PC-3 (cell line): ENCODE results near the gene PEX14. TPM values are rescaled to one million over a fixed set of nuclear protein-coding genes. Genes with fewer than 3 reads are reported as not detected.

Experiments
- ATAC-seq: fragments of 200-7000 bp; cut with Tn5 transposase; 2 replicates; pipeline ENCODE4 v1.9.1; 2020; ENCODE audit warnings: mild to moderate bottlenecking, moderate library complexity
- BruUV-seq: library from RNA; stranded (reverse); fragments of 400-500 nt; replicated peaks from 2 replicates; lab custom pipeline; 2021; lab: Mats Ljungman, UMichigan
- CTCF ChIA-PET: fragments of 300-600 bp; sonication (Branson Sonifier 250); formaldehyde crosslinking; loops from one replicate; lab custom pipeline; 2022; ENCODE audit warnings: antibody characterized with exemption; lab: Charles Lee
- POLR2A ChIA-PET: fragments of 300-600 bp; sonication (Branson Sonifier 250); formaldehyde crosslinking; loops from one replicate; lab custom pipeline; 2022; ENCODE audit warnings: antibody characterized with exemption; ENCODE audit not compliant: unreplicated experiment; lab: Charles Lee
- DNase-seq: peaks from one replicate; pipeline ENCODE4 v3.0.0-alpha.2; 2015
- H2AFZ ChIP-seq: fragments of 300-600 bp; sonication (generic); 2 replicates; pipeline ENCODE4 v1.6.0; 2016; ENCODE audit warnings: antibody characterized with exemption, low read length
- H3F3A ChIP-seq: fragments of 300-600 bp; sonication (generic); one replicate; pipeline ENCODE4 v1.6.0; 2017; ENCODE audit warnings: antibody characterized with exemption, low read length, control low read depth, mild to moderate bottlenecking; ENCODE audit not compliant: unreplicated experiment
- H3K27ac ChIP-seq: fragments of 300-600 bp; sonication (generic); 2 replicates; pipeline ENCODE4 v1.5.1; 2016; ENCODE audit warnings: mild to moderate bottlenecking, low read length
- H3K27me3 ChIP-seq: fragments of 300-600 bp; sonication (generic); 2 replicates; pipeline ENCODE4 v1.6.1; 2016; ENCODE audit warnings: low read length, mixed read lengths
- H3K36me3 ChIP-seq: fragments of 300-600 bp; sonication (generic); 2 replicates; pipeline ENCODE4 v1.6.1; 2016; ENCODE audit warnings: low read depth, mixed run types, low read length, mixed read lengths
- H3K4me1 ChIP-seq: fragments of 300-600 bp; sonication (generic); 2 replicates; pipeline ENCODE4 v1.5.1; 2016; ENCODE audit warnings: low read length; ENCODE audit not compliant: insufficient read depth
- H3K4me2 ChIP-seq: fragments of 300-600 bp; sonication (generic); 2 replicates; pipeline ENCODE4 v1.6.0; 2016; ENCODE audit warnings: low read length
- H3K4me3 ChIP-seq: fragments of 300-600 bp; sonication (generic); 2 replicates; pipeline ENCODE4 v1.5.1; 2016; ENCODE audit warnings: mild to moderate bottlenecking, low read length, mixed read lengths
- H3K79me2 ChIP-seq: fragments of 300-600 bp; sonication (generic); 2 replicates; pipeline ENCODE4 v1.6.1; 2017; ENCODE audit warnings: low read length, mixed read lengths
- H3K9ac ChIP-seq: fragments of 300-600 bp; sonication (generic); 2 replicates; pipeline ENCODE4 v1.6.0; 2016; ENCODE audit warnings: mild to moderate bottlenecking, low read length
- H3K9me2 ChIP-seq: fragments of 300-600 bp; sonication (generic); replicated peaks from 2 replicates; pipeline ENCODE4 v1.6.1; 2016; ENCODE audit warnings: mixed run types, low read length, mixed read lengths
- H3K9me3 ChIP-seq: fragments of 300-600 bp; sonication (generic); 2 replicates; pipeline ENCODE4 v1.6.1; 2016; ENCODE audit warnings: low read length, mixed read lengths
- H4K20me1 ChIP-seq: fragments of 300-600 bp; sonication (generic); 2 replicates; pipeline ENCODE4 v1.6.1; 2016; ENCODE audit warnings: low read length, mixed read lengths
- CTCF ChIP-seq: fragments of 300-600 bp; sonication (generic); conservative IDR thresholded peaks from 2 replicates; pipeline ENCODE4 v1.5.1; 2017; ENCODE audit warnings: antibody characterized with exemption, low read depth, mild to moderate bottlenecking, low read length
- EZH2 ChIP-seq: fragments of 300-600 bp; sonication (generic); IDR thresholded peaks from one replicate; pipeline ENCODE4 v1.6.1; 2017; ENCODE audit warnings: antibody characterized with exemption, mild to moderate bottlenecking, low read length; ENCODE audit not compliant: unreplicated experiment
- EZH2phosphoT487 ChIP-seq: fragments of 300-600 bp; sonication (generic); IDR thresholded peaks from 2 replicates; pipeline ENCODE4 v1.6.1; 2018; ENCODE audit warnings: mild to moderate bottlenecking, antibody characterized with exemption, low read length, borderline replicate concordance
- intact Hi-C: fragments of 100-400 bp; cut with micrococcal nuclease; formaldehyde crosslinking; loops from 2 replicates; pipeline ENCODE4 v1.9.0; 2023
- total RNA-seq: library from RNA; depleted of rRNA; stranded (reverse); fragments of >200 nt; gene quantifications from 2 replicates; pipeline ENCODE4 v1.2.3, GENCODE V29; 2014

PEX14 gene
- total RNA-seq, 1 experiment from 2014 or later = 24.9 TPM

DNA sequence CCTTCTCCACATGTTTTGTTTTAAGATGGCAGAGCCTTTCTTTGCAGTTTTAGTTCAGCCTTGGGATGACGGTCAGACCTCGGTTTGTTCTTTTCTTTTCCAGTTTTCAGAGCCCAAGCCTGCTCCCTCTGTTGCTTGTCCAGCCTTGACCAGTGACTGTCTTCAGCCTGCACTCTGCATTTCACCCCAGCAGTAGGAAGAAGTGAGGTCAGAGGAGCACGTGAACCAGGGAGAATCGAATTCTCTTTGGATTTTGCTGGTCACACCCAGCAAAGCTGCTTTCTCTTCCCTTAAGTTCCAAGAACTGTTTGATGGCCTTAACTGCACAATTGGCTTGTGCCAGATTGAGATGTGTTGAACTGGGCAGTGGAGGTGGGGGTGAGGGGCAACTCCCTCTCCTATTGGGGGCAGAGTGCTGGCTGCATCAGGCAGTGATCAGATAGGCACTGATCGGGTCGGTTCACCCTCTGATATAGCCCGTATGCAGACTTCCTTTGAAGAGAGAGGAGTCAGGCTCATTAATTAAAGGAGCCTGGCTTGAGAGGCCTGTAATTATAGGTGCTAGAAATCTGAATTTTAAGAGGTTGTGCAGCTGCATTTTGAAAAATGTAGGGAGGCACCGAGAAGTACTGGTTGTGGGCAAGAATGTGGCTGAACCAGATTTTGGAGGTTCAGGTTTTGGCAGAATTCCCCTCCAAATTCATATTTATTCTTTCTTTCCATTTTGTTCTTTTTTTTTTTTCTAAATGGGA, 42.4 kb downstream of the PEX14 start:
- H3K4me3 ChIP-seq = no peak overlapping the region
- H3K9me2 ChIP-seq = no peaks in the 10 kb centered on the region
- no peaks in the 10 kb centered on the region for H3K27me3 ChIP-seq
- ATAC-seq (no peak), DNase-seq (no peak)
- H3K36me3 ChIP-seq = 0 out of 2 replicates have a peak, but pooled peaks cover 2% of the 10 kb centered on the region
- H3F3A ChIP-seq = no peaks in the 10 kb centered on the region
- ChIA-PET POLR2A (no interaction called here), CTCF (interaction anchor here (0.7 kb wide), 1 partner anchor 106 kb away, joined by 7 read pairs; no protein-coding TSS in a partner anchor)
- no peak overlapping the region for H3K27ac ChIP-seq
- H3K4me2 ChIP-seq = no peak overlapping the region
- intact Hi-C loops = loop anchor here (10.0 kb wide), 1 partner anchor 448 kb away; no protein-coding TSS in a partner anchor
- TF ChIP-seq CTCF (no peak), EZH2phosphoT487 (no peak)
- H3K79me2 ChIP-seq = peaks cover 76% of the 10 kb centered on the region
- no peak overlapping the region for H3K9ac ChIP-seq
- H2AFZ ChIP-seq = no peak overlapping the region
- H3K4me1 ChIP-seq = peaks cover 25% of the 10 kb centered on the region
- H3K9me3 ChIP-seq = no peaks in the 10 kb centered on the region
- no peaks in the 10 kb centered on the region for H4K20me1 ChIP-seq
- BruUV-seq = no TSS peak

DNA sequence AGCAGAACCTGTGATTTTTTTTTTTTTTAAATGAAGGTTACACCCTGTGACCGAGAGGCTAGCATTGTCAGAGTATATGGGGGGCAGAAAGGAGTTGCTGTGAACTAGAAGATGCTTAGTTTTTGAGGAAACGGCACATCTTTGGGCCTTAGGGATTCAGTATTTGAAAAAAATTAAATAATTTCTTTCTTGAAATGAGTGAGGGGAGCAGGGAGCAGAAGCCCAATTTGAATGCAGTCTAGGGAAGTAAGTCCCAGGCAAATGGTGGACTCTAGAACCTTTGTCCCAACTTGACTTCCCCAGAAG, 42.9 kb downstream of the PEX14 start:
- Histone ChIP-seq H3K79me2 (peaks cover 71% of the 10 kb centered on the region), H3K4me1 (peaks cover 19% of the 10 kb centered on the region; the same call in 1 of the 2 replicates), H4K20me1 (no peaks in the 10 kb centered on the region), H3K27ac (no peak overlapping the region), H3K9ac (no peak overlapping the region), H3K9me3 (no peaks in the 10 kb centered on the region), H2AFZ (no peak overlapping the region), H3K9me2 (no peaks in the 10 kb centered on the region), H3K27me3 (no peaks in the 10 kb centered on the region), H3F3A (no peaks in the 10 kb centered on the region), H3K4me3 (no peak overlapping the region), H3K4me2 (no peak overlapping the region), H3K36me3 (0 out of 2 replicates have a peak, but pooled peaks cover 2% of the 10 kb centered on the region)
- TF ChIP-seq EZH2phosphoT487 (no peak), EZH2 (no peak), CTCF (no peak)
- intact Hi-C loops = loop anchor here (10.0 kb wide), 1 partner anchor 447 kb away; no protein-coding TSS in a partner anchor
- CTCF ChIA-PET = interaction anchor here (0.7 kb wide), 1 partner anchor 106 kb away, joined by 7 read pairs; no protein-coding TSS in a partner anchor
- ATAC-seq (no peak), DNase-seq (no peak)
- no TSS peak for BruUV-seq
- POLR2A ChIA-PET = no interaction called here

DNA sequence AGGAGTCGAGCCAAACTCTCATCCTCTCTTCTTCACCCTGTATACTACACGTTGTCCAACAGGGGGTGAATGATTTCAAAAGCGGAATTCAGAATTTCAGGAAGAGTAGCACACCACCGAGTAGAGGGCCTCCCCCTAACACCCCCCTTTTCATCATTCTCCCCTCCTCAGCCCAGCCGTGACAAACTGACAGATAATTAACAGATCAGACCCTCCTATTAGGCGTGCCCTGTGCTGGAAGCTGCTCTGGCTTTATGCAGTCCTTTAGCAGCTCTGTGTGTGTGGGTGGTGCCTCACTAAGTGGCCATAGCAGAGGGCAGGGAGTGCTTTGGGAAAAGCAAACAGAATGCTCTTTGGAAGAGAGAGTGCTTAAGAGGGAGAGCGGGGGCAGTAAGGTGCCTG, 44.3 kb downstream of the PEX14 start:
- Histone ChIP-seq H3K4me3 (no peak overlapping the region), H3K4me1 (peaks cover 19% of the 10 kb centered on the region; the same call in 1 of the 2 replicates), H3K4me2 (no peak overlapping the region), H3K9ac (no peak overlapping the region), H4K20me1 (no peaks in the 10 kb centered on the region), H3K9me3 (no peaks in the 10 kb centered on the region), H2AFZ (no peak overlapping the region), H3F3A (no peaks in the 10 kb centered on the region), H3K9me2 (no peaks in the 10 kb centered on the region), H3K27me3 (no peaks in the 10 kb centered on the region), H3K79me2 (peaks cover 62% of the 10 kb centered on the region), H3K36me3 (0 out of 2 replicates have a peak, but pooled peaks cover 2% of the 10 kb centered on the region), H3K27ac (no peak overlapping the region)
- TF ChIP-seq CTCF (no peak), EZH2 (no peak), EZH2phosphoT487 (no peak)
- ATAC-seq (no peak), DNase-seq (no peak)
- POLR2A ChIA-PET = no interaction called here
- BruUV-seq = no TSS peak
- CTCF ChIA-PET = no interaction called here
- intact Hi-C loops = loop anchor here (10.0 kb wide), 1 partner anchor 446 kb away; no protein-coding TSS in a partner anchor
